RWPE1 (cell line): ENCODE results near the gene SHROOM3.

Experiments
- CTCF ChIA-PET: fragments of 350-600 bp; sonication (Branson Sonifier 250); formaldehyde crosslinking; extraction: SDS; loops from one replicate; lab custom pipeline; 2021; lab: Yijun Ruan, JAX
- POLR2A ChIA-PET: fragments of 400-600 bp; formaldehyde crosslinking; extraction: SDS; loops from one replicate; lab custom pipeline; 2020; ENCODE audit warnings: antibody characterized with exemption; ENCODE audit not compliant: low non-redundant PET; lab: Yijun Ruan, JAX
- DNase-seq: peaks from one replicate; pipeline ENCODE4 v3.0.0; 2012; ENCODE audit warnings: low spot score
- H3K27ac ChIP-seq: fragments of 450-650 bp; 2 replicates; pipeline ENCODE4 v1.5.1; 2017
- CTCF ChIP-seq: fragments of 450-650 bp; conservative IDR thresholded peaks from 2 replicates; pipeline ENCODE4 v1.5.1; 2017; ENCODE audit warnings: low read depth, mild to moderate bottlenecking

Gene SHROOM3

DNA sequence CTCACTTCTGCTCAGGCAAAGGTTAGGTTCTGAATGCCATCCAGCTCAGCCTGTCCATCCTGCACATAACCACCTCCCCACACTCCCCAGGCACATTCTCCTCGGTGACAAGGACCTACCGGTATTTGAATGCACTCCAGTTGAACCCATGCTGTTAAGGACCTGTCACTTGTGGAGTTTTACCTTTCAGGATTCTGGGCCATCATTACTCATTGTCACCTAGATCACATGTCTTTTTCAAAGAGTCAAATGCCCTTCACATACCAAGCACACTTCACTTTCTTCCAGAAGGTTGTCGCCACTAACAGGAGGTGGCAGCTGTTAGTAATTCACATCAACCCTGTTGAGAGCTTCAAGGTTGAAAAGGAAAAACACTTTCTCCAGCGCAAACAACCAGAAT is 244.7 kb downstream of the SHROOM3 start:
- CTCF ChIA-PET: interaction anchor here (0.7 kb wide), 1 partner anchor 46 kb away, joined by 4 read pairs; no protein-coding TSS in a partner anchor
- H3K27ac ChIP-seq: no peak overlapping the region
- no peak for DNase-seq
- POLR2A ChIA-PET: no interaction called here
- TF ChIP-seq CTCF: no peak

DNA sequence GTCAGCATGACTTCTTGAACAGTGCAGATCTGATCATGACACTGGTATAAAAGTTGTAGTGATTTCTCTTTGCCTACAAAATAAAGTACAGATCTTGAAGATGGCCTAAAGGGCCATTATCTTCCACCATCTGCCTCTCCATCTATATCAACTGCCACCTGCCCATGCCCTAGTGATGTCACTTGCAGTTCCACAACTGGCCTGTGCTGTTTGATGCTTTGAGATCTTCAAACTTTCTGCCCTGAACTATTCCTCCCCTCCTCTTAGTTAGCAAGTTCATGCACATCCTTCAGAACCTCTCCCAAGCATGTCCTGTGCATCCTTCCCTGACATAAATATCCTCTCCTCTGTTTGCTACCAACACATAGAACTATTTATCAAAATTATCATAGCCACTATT is 245.9 kb downstream of the SHROOM3 start:
- ChIA-PET CTCF (interaction anchor here (0.6 kb wide), 1 partner anchor 1039 kb away, joined by 9 read pairs; no protein-coding TSS in a partner anchor), POLR2A (no interaction called here)
- no peak for TF ChIP-seq CTCF
- no peak overlapping the region for H3K27ac ChIP-seq
- no peak for DNase-seq

GRCh38 chr4:76681996-76682395 is 247.0 kb downstream of the SHROOM3 start:
- no peak for TF ChIP-seq CTCF
- ChIA-PET POLR2A (no interaction called here), CTCF (interaction anchor here (0.6 kb wide), 1 partner anchor 464 kb away, joined by 3 read pairs; no protein-coding TSS in a partner anchor)
- no peak overlapping the region for H3K27ac ChIP-seq
- no peak for DNase-seq

- POLR2A ChIA-PET: no interaction called here
- H3K27ac ChIP-seq: no peak overlapping the region
- no peak for DNase-seq
- CTCF ChIA-PET: no interaction called here
- TF ChIP-seq CTCF: no peak
Observed at GRCh38 chr4:76683144-76683543, 248.1 kb downstream of the SHROOM3 start.

DNA sequence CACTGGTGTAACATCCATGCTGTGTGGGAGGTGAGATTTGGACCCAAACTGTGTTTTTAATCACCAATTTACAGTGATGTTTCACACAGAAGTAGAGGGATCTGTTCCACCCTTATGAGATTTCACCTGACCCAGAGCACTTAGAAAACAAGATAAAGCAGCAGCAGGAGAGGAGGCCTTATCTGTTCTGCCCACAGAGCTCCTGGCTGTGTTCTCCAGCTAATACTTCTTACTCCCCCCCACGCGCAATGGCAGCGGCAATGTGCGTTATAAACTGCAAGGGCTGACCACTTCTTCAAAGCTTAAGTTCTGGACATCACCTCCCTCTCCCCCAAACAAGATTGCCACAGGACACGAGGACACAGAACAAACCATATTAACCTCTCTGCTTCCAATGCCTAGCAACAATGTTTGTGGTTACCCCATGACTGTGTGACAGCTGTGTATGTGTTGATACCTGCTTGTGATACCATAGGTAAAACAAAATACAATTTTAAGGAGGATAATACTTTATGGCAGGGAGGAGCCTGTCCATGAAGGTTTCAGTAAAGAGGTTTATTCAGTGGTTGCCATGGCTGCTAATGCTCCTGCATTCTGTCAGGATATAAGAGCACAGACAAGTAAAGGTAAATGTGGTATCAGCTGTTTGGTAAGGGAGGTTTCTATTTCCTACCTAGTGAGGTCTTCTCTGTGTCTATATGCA is 252.9 kb downstream of the SHROOM3 start:
- POLR2A ChIA-PET: no interaction called here
- CTCF ChIA-PET: interaction anchor here (0.6 kb wide), 1 partner anchor 413 kb away, joined by 5 read pairs; no protein-coding TSS in a partner anchor
- DNase-seq: no peak
- H3K27ac ChIP-seq: no peak overlapping the region
- TF ChIP-seq CTCF: no peak

DNA sequence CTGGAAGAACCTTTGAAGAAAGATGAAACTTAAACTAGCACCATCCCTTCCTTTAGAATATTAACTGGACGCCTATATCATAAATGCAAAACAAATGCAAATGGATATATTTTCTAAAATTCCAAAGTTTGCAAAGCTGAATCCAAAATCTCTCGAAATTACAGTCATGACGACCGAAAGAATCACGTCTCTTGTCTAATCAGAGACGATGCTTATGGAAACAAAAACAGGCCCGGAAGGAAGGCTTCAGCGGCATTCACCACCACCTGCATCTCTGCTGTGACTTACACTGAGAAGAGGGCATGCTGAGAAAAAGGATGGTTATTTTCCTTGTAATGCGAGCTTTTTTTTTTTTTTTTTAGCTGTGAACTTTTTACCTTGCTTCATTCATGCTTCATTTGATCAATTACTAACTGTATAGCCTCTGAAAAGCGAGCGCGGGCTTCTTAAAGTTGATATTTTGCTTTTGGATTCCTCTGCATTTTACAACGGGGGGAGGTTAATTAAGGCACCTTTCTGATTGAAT is 253.7 kb downstream of the SHROOM3 start:
- ChIA-PET POLR2A (interaction anchor here (0.6 kb wide), 1 partner anchor 32 kb away, joined by 3 read pairs; no protein-coding TSS in a partner anchor), CTCF (interaction anchor here (1.1 kb wide), 1 partner anchor 27 kb away, joined by 4 read pairs; no protein-coding TSS in a partner anchor)
- no peak for TF ChIP-seq CTCF
- H3K27ac ChIP-seq: peak overlapping the region; percentile 76
- no peak for DNase-seq
